GM21515 (cell line): ENCODE measurements around the gene CCND1.
"Not testable (repeated sequence)": the region's sequence is repeated elsewhere in the genome, so short reads cannot be mapped to it uniquely, and the experiment has no call there.

Source experiments
- ATAC-seq: cut with Tn5 transposase; IDR thresholded peaks from one replicate; pipeline ENCODE4 v1.9.1; 2021; ENCODE audit not compliant: unreplicated experiment

The CCND1 gene

GRCh38 chr11:69686452-69686851 lies 45.5 kb downstream of the CCND1 start:
- ATAC-seq = no peak

- ATAC-seq = no peak
Measured at GRCh38 chr11:69686856-69687255, 45.9 kb downstream of the CCND1 start.

- ATAC-seq = not testable (repeated sequence)
Measured at GRCh38 chr11:69687969-69688771, 47.2 kb downstream of the CCND1 start.

- ATAC-seq = no peak
Measured at GRCh38 chr11:69689484-69690319, 48.7 kb downstream of the CCND1 start.

- no peak for ATAC-seq
Measured at GRCh38 chr11:69691463-69691862, 50.5 kb downstream of the CCND1 start.

- no peak for ATAC-seq
Measured at GRCh38 chr11:69692422-69692821, 51.5 kb downstream of the CCND1 start.

- ATAC-seq = no peak
Measured at GRCh38 chr11:69694781-69695180, 53.8 kb downstream of the CCND1 start.

GRCh38 chr11:69695581-69695980 lies 54.6 kb downstream of the CCND1 start:
- ATAC-seq = no peak

- not testable (repeated sequence) for ATAC-seq
Measured at GRCh38 chr11:69695995-69696394, 55.0 kb downstream of the CCND1 start.

- no peak for ATAC-seq
Measured at GRCh38 chr11:69696749-69697468, 56.0 kb downstream of the CCND1 start.

GRCh38 chr11:69697469-69697843 lies 56.5 kb downstream of the CCND1 start:
- ATAC-seq = no peak

- no peak for ATAC-seq
Measured at GRCh38 chr11:69697861-69698260, 56.9 kb downstream of the CCND1 start.

GRCh38 chr11:69698362-69698761 lies 57.4 kb downstream of the CCND1 start:
- no peak for ATAC-seq

- ATAC-seq = no peak
Measured at GRCh38 chr11:69699213-69699612, 58.3 kb downstream of the CCND1 start.

GRCh38 chr11:69700278-69701140 lies 59.6 kb downstream of the CCND1 start:
- no peak for ATAC-seq

- no peak for ATAC-seq
Measured at GRCh38 chr11:69702239-69702691, 61.3 kb downstream of the CCND1 start.

GRCh38 chr11:69702769-69703452 lies 62.0 kb downstream of the CCND1 start:
- no peak for ATAC-seq

- no peak for ATAC-seq
Measured at GRCh38 chr11:69703453-69703767, 62.5 kb downstream of the CCND1 start.
